ENCODE measurements around the gene PNO1.
"Not testable (repeated sequence)": the region's sequence is repeated elsewhere in the genome, so short reads cannot be mapped to it uniquely, and the experiment has no call there.

Gene PNO1

DNA sequence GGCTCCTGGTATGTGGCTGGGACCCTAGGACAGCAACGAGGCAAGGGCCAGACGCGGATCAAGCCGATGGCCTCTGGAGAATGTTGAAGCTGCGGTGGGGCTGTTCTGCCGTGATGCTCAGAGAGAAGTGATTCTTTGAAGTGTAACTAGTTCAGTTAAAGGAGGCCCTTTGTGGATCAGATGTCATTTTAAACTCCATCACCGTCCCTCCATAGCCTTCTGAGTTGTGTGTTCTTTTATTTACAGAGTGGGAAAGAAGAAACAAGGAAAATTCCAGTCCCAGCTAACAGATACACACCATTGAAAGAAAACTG is 403 bp downstream of the PNO1 start:
- FAIRE-seq: no peak

DNA sequence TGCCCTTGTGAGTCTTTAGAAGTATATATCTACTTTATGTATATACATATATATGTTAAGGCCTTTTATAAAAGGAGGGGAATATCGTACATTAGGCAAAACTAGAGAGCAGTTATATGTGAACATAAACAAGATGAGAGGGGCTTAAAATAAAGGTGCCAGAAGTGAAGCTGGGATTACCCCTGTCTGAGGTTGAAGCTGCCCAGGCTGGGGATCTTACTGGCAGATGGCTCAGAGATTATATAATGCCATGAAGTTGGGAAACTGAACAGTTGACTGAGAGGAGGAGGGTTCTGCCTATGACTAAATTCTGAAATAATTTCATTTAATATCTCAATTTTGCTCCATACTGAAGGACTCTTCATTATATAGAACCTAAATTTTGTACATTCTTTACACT is 6.0 kb downstream of the PNO1 start:
- FAIRE-seq: no peak

DNA sequence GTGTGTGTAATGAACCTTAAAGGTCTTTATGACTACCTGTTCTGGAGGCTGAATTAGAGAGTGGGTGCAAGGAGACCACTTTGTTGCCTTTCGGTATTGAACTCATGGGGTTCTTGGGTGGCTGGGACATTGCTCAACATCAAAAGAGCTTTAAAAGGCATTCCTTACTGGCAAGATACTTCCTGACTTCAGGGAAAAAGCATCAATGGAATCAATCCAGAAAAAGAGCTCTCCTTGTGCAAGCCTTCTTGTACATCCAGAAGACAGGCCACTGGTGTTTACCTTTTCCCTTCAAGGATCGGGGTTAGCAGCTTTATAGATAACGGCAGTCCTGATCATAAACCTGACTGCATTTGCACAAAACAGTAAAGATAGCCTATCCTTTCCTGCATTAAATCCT is 9.5 kb downstream of the PNO1 start:
- no peak for FAIRE-seq

DNA sequence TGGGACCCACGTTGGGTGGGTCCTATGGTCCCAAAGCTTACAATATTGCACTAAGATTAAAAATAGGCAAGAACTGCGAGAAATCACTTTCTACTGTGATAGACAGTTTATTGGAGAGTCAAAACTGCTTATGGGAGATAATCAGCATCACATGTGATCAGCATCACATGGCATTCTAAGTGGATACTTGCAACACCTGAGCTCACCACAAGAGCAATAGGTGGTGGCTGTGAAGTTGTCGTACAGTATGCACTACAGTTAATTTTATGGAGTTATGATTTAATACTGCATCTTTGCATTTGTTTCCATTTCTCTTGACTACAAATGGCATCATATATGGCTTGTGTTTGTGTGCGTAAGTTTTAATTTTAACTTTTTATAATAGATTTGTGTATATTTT is 11.6 kb downstream of the PNO1 start:
- no peak for FAIRE-seq

DNA sequence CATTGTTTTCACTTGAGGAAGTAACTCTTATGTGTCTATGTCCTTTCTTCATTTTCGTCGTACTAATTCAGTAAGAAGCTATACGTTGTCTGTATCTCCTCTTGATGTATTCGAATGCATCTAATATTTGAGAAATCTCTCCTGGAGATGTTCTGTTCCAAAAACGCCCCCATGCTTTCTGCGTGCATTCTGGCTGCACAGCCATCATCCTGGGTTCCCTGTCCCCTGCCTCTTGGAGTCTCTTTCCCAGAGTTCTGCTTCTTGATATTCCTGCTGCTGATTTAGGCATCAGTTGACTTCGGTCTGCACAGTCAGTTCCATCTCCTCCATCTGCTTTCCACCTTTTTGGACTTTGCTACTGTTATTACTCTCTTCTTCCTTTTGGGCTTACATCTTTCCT is 13.5 kb downstream of the PNO1 start:
- FAIRE-seq: no peak

DNA sequence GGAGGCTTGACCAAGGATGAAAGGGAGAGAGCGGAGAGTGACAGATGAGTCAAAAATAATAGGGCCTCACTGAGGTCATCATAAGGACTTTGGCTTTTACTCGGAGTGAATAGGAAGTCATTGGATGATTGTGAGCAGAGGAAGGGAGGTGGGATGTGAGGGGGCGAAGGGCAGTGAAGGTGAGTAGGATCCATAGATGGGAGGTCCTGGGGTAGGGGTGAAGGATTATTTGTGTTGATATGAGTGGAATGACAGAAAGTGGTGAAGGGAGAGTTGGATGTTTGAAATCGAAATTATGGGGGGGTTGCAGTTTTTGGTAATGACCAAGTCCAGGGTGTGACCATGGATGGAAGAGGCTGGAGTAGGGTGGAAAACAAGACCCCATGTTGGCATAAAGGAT is 14.0 kb downstream of the PNO1 start:
- no peak for FAIRE-seq

DNA sequence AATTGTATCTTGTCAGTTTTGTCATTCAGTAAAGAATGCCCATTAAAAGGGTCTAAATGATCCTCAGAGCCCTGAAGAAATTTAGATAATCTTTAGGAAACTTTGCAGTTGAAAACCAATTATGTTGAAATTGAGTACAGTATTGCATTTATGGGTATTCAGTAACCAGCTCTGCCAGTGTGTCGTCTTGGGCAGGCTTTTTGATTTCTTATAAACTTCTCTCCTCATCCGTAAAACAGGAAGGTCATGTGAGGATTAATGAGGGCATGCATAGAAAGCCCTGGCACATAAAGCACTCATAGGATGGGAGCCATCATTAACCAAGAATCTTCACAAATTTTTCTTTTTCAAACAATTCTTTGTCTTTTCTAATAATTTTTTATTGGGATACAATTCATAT is 14.8 kb downstream of the PNO1 start:
- no peak for FAIRE-seq

DNA sequence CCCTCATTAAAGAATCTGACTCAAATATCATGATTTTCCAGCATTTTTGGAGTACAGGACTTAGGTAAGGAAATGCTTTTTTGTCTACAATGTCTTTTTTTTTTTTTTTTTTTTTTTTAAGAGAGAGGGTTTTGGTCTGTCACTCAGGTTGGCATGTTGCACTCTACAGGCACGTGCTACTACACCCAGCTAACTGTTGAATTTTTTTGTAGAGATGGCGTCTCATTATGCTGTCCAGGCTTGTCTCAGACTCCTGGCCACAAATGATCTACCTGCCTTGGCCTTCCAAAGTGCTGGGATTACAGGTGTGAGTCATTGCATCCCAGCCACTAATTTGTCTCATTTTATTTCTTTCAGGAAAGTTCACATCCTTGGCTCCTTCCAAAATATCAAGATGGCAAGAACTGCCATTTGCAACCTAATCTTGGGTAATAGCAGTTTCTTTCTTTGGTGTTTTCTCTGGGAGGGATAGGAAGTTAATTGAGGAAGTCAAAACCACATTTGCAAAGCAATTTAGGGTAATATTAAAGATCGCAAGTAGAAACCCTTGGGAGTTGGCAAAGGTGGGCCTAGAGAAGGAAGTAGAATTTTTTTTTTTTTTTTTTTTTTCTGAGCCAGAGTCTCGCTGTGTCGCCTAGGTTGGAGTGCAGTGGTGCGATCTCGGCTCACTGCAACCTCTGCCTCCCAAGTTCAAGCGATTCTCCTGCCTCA is 15.5 kb downstream of the PNO1 start:
- no peak for FAIRE-seq

DNA sequence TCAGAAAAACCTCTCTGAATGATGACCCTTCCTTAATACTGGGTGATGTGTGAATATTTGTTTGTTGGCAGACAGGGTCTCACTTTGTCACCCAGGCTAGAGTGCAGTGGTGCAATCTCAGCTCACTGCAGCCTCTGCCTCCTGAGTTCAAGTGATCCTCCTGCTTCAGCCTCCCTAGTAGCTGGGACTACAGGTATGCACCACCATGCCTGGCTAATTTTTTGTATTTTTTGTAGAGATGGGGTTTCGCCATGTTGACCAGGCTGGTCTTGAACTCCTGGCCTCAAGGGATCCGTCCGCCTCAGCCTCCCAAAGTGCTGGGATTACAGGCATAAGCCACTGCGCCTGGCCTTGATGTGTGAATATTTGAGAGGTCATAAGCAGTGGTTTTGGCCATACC is 17.5 kb downstream of the PNO1 start:
- FAIRE-seq: not testable (repeated sequence)

DNA sequence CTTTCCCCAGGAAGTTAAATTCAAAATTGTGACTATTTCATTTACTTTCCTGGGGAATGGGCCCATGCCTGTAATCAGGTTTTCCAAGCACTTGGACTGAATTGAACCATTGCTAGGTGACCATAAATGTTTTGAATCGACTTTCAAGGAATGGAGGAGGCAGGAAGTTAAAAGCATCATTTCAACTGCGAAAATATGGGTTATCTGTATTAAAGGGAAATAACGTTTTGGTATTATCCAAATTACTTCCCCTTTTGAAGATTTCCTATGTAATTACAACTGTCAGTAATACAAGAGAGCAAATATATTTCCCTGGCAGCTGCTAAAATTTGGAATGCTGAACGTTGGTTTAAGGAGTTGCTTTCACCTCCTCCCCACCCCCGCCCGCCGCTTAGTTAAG is 19.0 kb downstream of the PNO1 start:
- no peak for FAIRE-seq

DNA sequence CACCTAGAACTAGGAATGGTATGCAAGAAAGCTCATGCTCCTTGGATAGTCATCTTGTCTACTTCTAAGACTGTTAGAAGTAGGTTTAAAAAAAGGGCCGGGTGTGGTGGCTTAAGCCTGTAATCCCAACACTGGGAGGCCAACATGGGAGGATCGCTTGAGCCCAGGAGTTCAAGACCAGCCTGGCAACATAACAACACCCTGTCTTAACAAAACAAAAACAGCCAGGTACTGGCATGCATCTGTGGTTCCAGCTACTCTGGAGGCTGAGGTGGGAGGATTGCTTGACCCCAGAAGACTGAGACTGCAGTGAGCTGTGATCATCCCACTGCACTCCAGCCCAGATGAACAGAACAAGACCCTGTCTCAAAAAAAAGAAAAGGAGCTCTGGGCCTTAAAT is 19.9 kb downstream of the PNO1 start:
- FAIRE-seq: no peak

DNA sequence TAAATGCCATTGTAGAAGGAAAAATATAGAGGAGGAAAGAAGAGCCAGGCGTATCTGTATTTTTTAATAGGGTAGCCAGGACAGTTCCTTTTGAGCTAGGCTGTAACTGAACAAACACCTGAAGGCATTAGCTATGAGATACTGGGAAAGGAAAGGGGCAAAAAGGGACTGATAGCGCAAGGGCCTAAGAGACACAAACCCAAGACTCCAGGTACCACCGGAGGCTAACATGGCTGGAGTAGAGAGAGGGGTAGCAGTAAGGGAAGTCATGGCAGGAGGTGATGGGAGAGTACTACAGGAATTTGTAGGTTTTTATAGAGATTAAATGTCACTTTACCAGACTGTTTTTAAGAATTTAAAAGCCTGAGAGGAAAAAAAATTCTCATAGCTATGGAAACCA is 20.7 kb downstream of the PNO1 start:
- no peak for FAIRE-seq

DNA sequence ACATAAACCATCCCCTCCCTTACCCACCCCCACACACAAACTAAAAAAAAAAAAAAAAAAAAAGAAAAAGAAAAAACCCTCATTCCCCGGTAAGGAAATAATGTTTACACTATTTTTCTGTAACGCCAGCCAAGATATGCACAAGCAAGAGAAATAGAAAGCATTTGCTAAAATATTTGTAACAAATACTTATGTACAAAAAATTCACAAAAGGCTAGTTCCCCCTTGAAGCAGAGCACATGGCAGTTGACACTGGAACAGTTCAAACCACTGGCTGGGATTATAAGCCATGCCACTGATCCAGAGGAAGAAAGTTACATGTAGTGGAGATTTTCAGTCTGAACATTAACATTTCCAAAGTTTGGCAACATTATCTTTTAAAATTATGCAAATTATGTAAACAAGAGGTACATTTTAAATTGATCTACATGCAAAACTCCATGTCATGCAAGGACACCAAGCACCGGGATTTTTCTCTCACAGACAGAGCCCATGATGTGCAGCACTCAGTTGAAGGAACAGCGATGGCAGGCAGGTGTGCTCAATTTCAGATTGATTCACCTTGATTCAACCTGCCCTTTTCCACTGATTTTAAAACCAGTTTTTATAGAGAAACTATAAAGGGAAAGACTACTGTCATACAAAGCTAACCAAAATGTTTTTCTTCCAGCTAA is 21.4 kb downstream of the PNO1 start:
- no peak for FAIRE-seq

DNA sequence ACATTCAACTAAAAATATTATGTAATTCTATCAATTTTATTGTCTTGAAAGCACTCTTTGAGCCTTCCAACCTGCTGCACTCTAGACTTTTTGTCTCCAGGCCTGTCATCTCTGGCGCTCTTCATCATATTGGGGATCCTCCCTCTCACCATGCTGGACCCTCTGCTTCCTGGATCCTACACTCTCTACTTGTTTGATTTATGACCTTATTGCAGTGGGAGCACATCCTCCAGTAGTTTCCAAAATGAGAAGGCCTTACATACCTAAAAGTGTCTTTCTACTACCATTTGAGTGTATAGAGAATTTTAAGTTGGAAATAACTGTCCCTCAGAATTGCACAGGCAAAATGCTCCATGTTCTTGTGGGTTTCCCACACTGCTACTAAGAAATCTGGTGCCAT is 25.2 kb downstream of the PNO1 start:
- FAIRE-seq: no peak

DNA sequence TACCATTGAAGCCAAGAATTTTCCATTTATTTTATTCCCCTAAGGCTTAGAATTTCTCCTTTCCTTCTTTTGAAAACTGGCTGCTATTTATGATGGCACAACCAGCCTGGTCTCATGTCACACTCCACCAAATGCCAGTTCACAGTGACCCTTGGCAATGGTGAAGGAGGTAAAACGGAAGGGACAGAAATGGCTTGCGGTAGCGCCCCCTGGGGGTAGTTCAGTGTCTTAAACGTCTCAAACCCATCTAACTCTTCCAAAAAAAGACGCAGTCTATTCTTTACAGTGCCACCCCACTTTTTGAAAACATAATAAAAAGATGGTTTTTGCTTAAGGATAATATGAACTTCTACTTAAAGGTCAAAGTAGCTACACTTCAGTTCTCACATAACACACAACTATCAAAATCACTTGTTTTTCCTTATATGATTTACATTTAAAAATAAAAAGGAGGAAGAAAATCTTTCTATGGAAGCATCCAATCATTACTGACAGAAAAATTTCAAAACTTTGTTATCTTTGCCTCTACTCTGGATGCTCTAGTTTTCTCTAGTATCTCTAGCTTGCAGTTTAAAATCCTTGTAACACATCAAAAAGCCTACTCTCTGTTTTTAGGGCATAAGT is 28.0 kb downstream of the PNO1 start:
- no peak for FAIRE-seq

DNA sequence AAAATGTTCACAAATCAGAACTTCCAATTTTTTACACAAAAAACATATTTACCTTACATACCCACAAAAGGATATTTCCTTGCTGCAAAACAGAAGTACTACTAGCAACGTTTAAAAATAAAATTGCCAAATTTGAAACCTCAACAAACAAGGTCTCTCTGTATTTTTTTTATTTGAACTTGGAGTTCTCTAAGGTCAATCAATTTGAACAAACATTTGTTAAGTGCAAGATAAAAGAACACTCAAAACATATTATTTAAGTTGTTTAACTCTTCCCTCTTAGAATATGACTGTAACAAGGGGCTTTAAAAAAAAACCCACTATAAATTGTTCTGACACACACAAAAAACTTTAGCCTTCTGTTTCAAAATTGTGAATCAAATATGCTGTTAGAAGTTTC is 29.6 kb downstream of the PNO1 start:
- FAIRE-seq: peak; percentile 5

DNA sequence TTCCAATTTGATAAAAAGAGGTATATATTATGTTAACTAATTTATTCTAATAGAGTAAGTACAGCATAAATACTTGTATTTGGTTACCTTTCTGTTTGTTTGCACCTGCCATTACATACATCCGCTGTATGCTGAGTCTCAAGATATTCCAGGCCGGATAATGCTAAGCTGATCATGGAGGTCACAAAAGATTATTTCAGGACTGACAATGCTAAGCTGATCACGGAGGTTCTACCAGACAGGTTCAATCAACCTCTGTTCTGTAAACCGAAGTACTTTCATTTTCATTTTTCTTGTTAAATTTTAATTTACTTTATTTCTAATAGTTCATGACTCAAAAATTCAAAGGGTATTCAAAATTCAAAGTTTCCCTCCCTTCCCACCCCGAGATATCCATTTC is 31.1 kb downstream of the PNO1 start:
- no peak for FAIRE-seq

DNA sequence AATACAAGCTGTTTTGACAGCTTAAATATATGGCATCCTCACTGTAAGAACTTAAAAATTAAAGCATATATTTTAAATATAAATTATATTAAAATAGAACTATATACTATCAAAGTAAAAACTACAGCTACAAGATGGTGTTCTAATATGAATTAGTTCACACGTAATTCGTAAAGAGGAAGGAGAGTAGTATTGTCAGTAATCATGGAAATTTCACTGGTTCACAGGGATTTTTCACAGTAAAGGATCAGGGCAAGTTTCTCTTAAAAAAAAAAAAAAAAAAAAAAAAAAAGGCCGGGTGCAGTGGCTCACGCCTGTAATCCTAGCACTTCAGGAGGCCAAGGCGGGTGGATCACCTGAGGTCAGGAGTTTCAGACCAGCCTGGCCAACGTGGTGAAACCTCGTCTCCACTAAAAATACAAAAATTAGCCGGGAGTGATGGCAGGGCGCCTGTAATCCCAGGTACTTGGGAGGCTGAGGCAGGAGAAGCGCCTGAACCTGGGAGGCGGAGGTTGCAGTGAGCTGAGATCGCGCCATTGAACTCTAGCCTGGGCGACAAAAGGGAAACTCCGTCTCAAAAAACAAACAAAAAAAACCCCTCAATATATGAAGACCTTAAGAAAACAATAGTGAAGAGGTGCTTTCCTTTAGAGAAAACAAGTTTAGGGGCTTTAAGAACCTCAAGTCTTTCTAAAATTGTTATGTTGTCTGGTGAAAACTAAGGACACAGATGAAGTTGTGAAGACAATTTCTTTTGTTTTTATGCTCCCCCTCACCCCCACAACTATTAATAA is 32.5 kb downstream of the PNO1 start:
- FAIRE-seq: no peak

DNA sequence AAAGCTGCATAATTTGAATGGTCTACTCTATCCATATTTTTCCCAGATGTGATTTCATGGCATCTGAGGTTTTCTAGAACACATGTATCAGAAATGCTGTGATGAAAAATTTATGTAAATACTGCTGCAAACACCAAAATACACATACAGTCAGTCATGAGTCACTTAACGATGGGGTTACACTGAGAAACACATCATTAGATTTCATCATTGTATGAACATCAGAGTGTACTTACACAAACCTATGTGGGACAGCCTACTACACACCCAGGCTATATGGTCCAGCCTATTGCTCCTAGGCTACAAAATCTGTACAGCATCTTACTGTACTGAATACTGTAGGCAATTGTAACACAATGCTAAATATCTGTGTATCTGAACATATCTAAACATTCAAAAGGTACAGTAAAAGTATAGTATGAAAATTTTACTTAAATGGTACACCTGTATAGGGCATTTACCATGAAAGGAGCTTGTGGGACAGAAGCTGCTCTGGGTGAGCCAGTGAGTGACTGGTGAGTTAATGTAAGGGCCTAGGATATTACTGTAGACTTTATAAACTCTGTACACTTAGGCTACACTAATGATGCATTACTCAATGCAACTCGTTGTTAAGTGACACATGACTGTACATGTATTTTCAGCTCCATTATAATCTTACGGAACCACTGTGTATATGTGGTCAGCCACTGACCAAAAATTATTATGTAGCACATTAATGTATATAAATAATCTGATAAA is 33.5 kb downstream of the PNO1 start:
- no peak for FAIRE-seq

DNA sequence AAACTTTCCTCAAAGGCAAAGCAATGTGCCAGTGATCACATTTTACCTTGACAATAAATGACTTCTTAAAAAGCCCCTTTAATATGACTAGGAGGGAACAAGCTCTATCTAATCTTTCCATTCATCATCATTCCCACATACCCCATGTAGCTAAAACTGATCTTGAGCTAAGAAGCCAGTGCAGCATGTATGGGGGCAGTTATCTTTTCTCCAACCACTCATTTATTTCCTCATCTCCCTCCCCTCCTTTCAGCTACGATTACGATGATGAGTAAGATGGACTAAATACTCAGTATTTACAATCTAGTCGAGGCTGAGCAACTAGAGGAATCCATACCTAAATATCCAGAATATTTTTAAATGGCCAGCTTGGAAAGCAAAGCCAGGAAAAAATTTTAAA is 35.5 kb downstream of the PNO1 start:
- no peak for FAIRE-seq

DNA sequence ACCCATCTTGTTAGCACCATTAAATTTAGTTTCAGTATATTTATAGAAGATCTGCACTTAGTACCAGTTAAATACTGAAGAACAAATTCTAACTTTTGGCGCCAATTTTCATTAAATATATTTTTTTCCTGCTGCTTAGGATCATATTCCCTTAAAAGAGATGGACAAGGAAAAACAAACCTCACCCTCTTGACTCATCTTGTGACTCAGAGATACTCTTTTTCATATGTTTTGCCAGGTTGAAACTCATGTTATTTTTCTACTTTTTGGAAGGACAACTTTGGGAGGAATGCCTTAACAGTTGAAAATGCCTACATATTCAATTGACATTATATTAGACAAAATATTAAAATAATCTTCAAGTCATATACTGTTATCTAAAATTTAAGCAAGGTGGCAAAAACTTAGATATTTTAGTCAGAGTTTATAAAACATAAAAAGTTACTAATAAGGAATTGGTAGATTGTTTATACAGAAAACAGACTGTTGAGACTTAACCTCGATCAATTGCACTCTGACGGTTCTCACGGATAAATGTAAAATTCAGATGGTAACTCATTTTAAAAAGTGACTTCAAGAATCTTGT is 36.2 kb downstream of the PNO1 start:
- peak; percentile 33 for FAIRE-seq

DNA sequence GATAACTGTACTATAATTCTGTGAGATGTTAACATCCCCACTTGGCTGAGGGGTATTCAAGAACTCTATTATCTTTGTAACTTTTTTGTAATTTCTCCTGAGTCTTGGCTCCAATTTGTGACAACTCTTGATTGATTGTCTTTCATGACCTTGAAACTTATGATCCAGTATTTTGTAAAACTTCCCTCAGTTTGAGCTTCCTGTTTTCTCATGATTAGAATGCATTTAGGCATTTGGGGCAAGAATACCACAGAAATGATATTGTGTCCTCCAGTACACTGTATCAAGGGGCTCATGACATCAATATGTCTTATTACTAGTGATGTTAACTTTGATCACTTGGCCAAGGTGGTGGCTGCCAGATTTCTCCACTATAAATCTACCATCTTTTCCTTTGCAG is 37.4 kb downstream of the PNO1 start:
- FAIRE-seq: no peak

Measured in colon (tissue), 2 donors.